ENCODE measurements around the gene FRMD6. TPM values are rescaled to one million over a fixed set of nuclear protein-coding genes. Genes with fewer than 3 reads are reported as not detected.

The FRMD6 gene
- total RNA-seq, 1 experiment from 2014 or later, result 9.6 TPM

DNA sequence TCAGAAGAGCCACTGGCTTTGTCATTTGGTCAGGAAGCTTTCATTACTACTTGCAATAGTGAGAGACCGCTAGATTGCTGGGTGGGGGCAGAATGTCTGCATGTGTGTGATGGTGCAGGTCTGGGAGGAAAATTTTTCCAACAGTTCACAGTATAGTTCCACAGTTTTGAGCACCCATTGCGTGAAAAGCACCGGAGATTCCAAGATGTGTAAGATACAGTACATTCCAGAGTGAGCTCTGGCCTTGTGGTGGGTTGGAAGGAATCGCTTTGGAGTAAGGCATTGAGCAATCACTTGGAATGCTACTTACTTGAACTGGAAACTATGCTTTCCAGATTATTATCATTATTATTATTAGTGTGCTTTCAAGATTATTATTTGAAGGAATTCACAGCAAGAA is 47.6 kb upstream of the FRMD6 start:
- WGBS (ENCODE audit: extremely low coverage, insufficient read length, low lambda C conversion rate), result no CpG with 5 or more reads among the region's 4 CpGs
- no peak overlapping the region for H4K8ac ChIP-seq (replicated peaks; ENCODE audit: insufficient read length, low read depth, low read length)
- no peak overlapping the region for H3K14ac ChIP-seq (ENCODE audit: insufficient read depth, low read length)
- H3K23ac ChIP-seq (ENCODE audit: insufficient read length, low read depth, low read length), result no peak overlapping the region
- no peak overlapping the region for H2BK120ac ChIP-seq (ENCODE audit: low read depth, low read length, poor library complexity, severe bottlenecking)
- no peaks in the 10 kb centered on the region for H3K4me1 ChIP-seq (ENCODE audit: insufficient read depth, low read length)
- TF ChIP-seq, protein P1, sequence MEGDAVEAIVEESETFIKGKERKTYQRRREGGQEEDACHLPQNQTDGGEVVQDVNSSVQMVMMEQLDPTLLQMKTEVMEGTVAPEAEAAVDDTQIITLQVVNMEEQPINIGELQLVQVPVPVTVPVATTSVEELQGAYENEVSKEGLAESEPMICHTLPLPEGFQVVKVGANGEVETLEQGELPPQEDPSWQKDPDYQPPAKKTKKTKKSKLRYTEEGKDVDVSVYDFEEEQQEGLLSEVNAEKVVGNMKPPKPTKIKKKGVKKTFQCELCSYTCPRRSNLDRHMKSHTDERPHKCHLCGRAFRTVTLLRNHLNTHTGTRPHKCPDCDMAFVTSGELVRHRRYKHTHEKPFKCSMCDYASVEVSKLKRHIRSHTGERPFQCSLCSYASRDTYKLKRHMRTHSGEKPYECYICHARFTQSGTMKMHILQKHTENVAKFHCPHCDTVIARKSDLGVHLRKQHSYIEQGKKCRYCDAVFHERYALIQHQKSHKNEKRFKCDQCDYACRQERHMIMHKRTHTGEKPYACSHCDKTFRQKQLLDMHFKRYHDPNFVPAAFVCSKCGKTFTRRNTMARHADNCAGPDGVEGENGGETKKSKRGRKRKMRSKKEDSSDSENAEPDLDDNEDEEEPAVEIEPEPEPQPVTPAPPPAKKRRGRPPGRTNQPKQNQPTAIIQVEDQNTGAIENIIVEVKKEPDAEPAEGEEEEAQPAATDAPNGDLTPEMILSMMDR (conservative IDR thresholded peaks at IDR 0.05), result no peak
- H3K4me2 ChIP-seq (ENCODE audit: insufficient read depth, insufficient read length, low read length), result no peak overlapping the region
- H3K36me3 Mint-ChIP-seq (ENCODE audit: insufficient read depth in 1 of 3, low read depth in 3 of 3), result no peaks in the 10 kb centered on the region
- H2AFZ ChIP-seq (ENCODE audit: low read length), result no peak overlapping the region
- no peaks in the 10 kb centered on the region for H3K27me3 ChIP-seq (ENCODE audit: insufficient read depth, low read length)
- H3K56ac ChIP-seq (ENCODE audit: insufficient read length, low read depth, low read length), result no peak overlapping the region
- H3K18ac ChIP-seq (ENCODE audit: insufficient read length, low read depth, low read length), result no peak overlapping the region
- no peak for DNase-seq
- no peak overlapping the region for H2BK15ac ChIP-seq (ENCODE audit: low read depth, low read length)
- no peaks in the 10 kb centered on the region for H4K20me1 ChIP-seq (ENCODE audit: control insufficient read depth, insufficient read depth, insufficient read length)
- no peak overlapping the region for H3K4me3 Mint-ChIP-seq
- no peaks in the 10 kb centered on the region for H3K79me1 ChIP-seq (ENCODE audit: insufficient read depth, low read depth, low read length, poor library complexity, severe bottlenecking)
- H3K23me2 ChIP-seq (ENCODE audit: insufficient read length, low read depth, low read length, poor library complexity, severe bottlenecking), result no peaks in the 10 kb centered on the region
- H2BK12ac ChIP-seq (ENCODE audit: insufficient read length, low read depth, low read length), result no peak overlapping the region
- H3K27ac Mint-ChIP-seq, result no peak overlapping the region
- no peaks in the 10 kb centered on the region; the same call in 1 of the 2 replicates for H3K27me3 Mint-ChIP-seq (ENCODE audit: low read depth)
- no peak overlapping the region for H2BK20ac ChIP-seq (ENCODE audit: low read depth, low read length, poor library complexity, severe bottlenecking)
- H3K4ac ChIP-seq (ENCODE audit: low read depth, low read length), result no peak overlapping the region
- H4K91ac ChIP-seq (ENCODE audit: insufficient read length, low read depth, low read length), result no peak overlapping the region
- no peak overlapping the region for H3K9ac ChIP-seq (ENCODE audit: extremely low read depth, insufficient read length, low read length)
- no peak overlapping the region for H2AK5ac ChIP-seq (ENCODE audit: insufficient read length, low read length)
- H3T11ph ChIP-seq (ENCODE audit: low read length), result no peak overlapping the region
- H2BK5ac ChIP-seq (ENCODE audit: insufficient read length, low read length), result no peak overlapping the region
- no peak overlapping the region for H4K5ac ChIP-seq (ENCODE audit: insufficient read length, low read depth, low read length)
- no peaks in the 10 kb centered on the region for H3K9me3 ChIP-seq (ENCODE audit: control insufficient read depth, low read depth, low read length)
- no peaks in the 10 kb centered on the region for H3K79me2 ChIP-seq (ENCODE audit: insufficient read depth, low read length)
- H3K9me3 Mint-ChIP-seq, result no peaks in the 10 kb centered on the region
- peaks cover 13 to 15% of the 10 kb centered on the region in 2 experiments for H3K4me1 Mint-ChIP-seq
- H3K27ac ChIP-seq (ENCODE audit: insufficient read length, low read depth, low read length), result no peak overlapping the region

Measured in H9 (cell line).